H1 (cell line): Measurements from ENCODE around the gene RALGAPA2. TPM values are rescaled to one million over a fixed set of nuclear protein-coding genes. Genes with fewer than 3 reads are reported as not detected.

Source experiments
- CTCF ChIA-PET: fragments of 300-600 bp; sonication (Branson Sonifier 250); formaldehyde crosslinking; loops from one replicate; lab custom pipeline; 2021; ENCODE audit not compliant: partially characterized antibody; lab: Charles Lee
- POLR2A ChIA-PET: fragments of 300-600 bp; sonication (Branson Sonifier 250); formaldehyde crosslinking; loops from one replicate; lab custom pipeline; 2021; ENCODE audit warnings: inconsistent platforms; ENCODE audit not compliant: partially characterized antibody; lab: Charles Lee
- DNase-seq, 2 experiments: peaks; one replicate each; pipeline versions ENCODE4 v3.0.0 to v3.0.0-alpha.2; 2010 to 2022; ENCODE audit warnings: low spot score in 2 of 2, low read depth in 1 of 2, mixed read lengths in 1 of 2
- FAIRE-seq: peaks from 2 replicates; lab custom pipeline; 2011; peaks lifted over from hg19 to GRCh38; lab: Jason Lieb, UNC
- H2AFZ ChIP-seq: 2 replicates; pipeline ENCODE4 v1.8.1; 2012; ENCODE audit warnings: low read length, inconsistent platforms
- H2AK5ac ChIP-seq: 2 replicates; pipeline ENCODE4 v1.6.1; 2013; ENCODE audit warnings: low read depth, low read length
- H2BK120ac ChIP-seq: replicated peaks from 2 replicates; pipeline ENCODE3; 2013; ENCODE audit warnings: low read depth, low read length, inconsistent platforms
- H2BK12ac ChIP-seq: 2 replicates; pipeline ENCODE4 v1.6.1; 2013; ENCODE audit warnings: low read depth, low read length
- H2BK15ac ChIP-seq: 2 replicates; pipeline ENCODE4 v1.6.1; 2013; ENCODE audit warnings: low read length
- H2BK20ac ChIP-seq: 2 replicates; pipeline ENCODE4 v1.6.1; 2013; ENCODE audit warnings: low read length
- H2BK5ac ChIP-seq: 2 replicates; pipeline ENCODE4 v1.6.1; 2013; ENCODE audit warnings: low read depth, low read length
- H3K14ac ChIP-seq: 2 replicates; pipeline ENCODE4 v1.6.1; 2013; ENCODE audit warnings: inconsistent platforms; ENCODE audit not compliant: insufficient read length
- H3K18ac ChIP-seq: 2 replicates; pipeline ENCODE4 v1.6.1; 2013; ENCODE audit warnings: low read length; ENCODE audit errors: extremely low read depth
- H3K23ac ChIP-seq: 2 replicates; pipeline ENCODE4 v1.6.1; 2013; ENCODE audit warnings: inconsistent platforms; ENCODE audit not compliant: insufficient read length
- H3K23me2 ChIP-seq: 2 replicates; pipeline ENCODE4 v1.6.1; 2013; ENCODE audit warnings: low read depth, low read length
- H3K27ac ChIP-seq: 2 replicates; pipeline ENCODE4 v1.6.1; 2011; ENCODE audit warnings: low read depth, low read length, inconsistent platforms
- H3K27me3 ChIP-seq, 4 experiments: replicated peaks in 1 of 4; 1 replicate in 1 of 4; 2 replicates in 3 of 4; pipeline versions ENCODE4 v1.6.1 to v1.8.1; 2011 to 2013; ENCODE audit warnings: low read length in 3 of 4, mild to moderate bottlenecking in 3 of 4, inconsistent platforms in 2 of 4, mixed read lengths in 2 of 4, moderate library complexity in 1 of 4; ENCODE audit not compliant: control insufficient read depth in 3 of 4, insufficient read depth in 3 of 4; ENCODE audit errors: extremely low read depth in 1 of 4
- H3K36me3 ChIP-seq, 4 experiments: 2 replicates each; pipeline versions ENCODE4 v1.6.1 to v1.8.1; 2011 to 2013; ENCODE audit warnings: mild to moderate bottlenecking in 4 of 4, low read length in 3 of 4, moderate library complexity in 2 of 4, control low read depth in 1 of 4, inconsistent platforms in 1 of 4; ENCODE audit not compliant: insufficient read depth in 4 of 4, control insufficient read depth in 2 of 4
- H3K4ac ChIP-seq: replicated peaks from 2 replicates; pipeline ENCODE3; 2013; ENCODE audit warnings: low read length, low read depth, mixed read lengths, inconsistent platforms; ENCODE audit not compliant: insufficient read length
- H3K4me1 ChIP-seq, 4 experiments: replicated peaks in 1 of 4; 1 replicate in 1 of 4; 2 replicates in 3 of 4; pipeline versions ENCODE4 v1.6.1 to v1.8.1; 2011 to 2013; ENCODE audit warnings: low read length in 3 of 4, inconsistent platforms in 2 of 4, mixed read lengths in 1 of 4; ENCODE audit not compliant: insufficient read depth in 4 of 4, control insufficient read depth in 3 of 4
- H3K4me2 ChIP-seq, 2 experiments: 2 replicates each; pipeline versions ENCODE4 v1.6.1 to v1.8.1; 2011 to 2013; ENCODE audit warnings: low read depth in 2 of 2, low read length in 2 of 2, control low read depth in 1 of 2, inconsistent platforms in 1 of 2, mild to moderate bottlenecking in 1 of 2; ENCODE audit not compliant: insufficient read depth in 1 of 2
- H3K4me3 ChIP-seq, 4 experiments: fragments of 200-600, 300-600 bp in 1 of 4; sonication (generic), shearing (Covaris generic), sonication (Bioruptor Twin) in 1 of 4; 2 replicates each; pipeline versions ENCODE4 v1.5.1 to v1.8.1; 2011 to 2016; ENCODE audit warnings: low read length in 4 of 4, low read depth in 3 of 4, control low read depth in 2 of 4, inconsistent platforms in 2 of 4, mild to moderate bottlenecking in 2 of 4, mixed read lengths in 1 of 4, moderate library complexity in 1 of 4; ENCODE audit not compliant: insufficient read depth in 2 of 4; ENCODE audit errors: extremely low read depth in 1 of 4
- H3K56ac ChIP-seq: replicated peaks from 2 replicates; pipeline ENCODE3; 2013; ENCODE audit warnings: low read depth, mild to moderate bottlenecking, mixed read lengths, low read length, inconsistent platforms; ENCODE audit not compliant: insufficient read length
- H3K79me1 ChIP-seq: 2 replicates; pipeline ENCODE4 v1.6.1; 2013; ENCODE audit warnings: low read depth, low read length, control low read depth
- H3K79me2 ChIP-seq, 2 experiments: 2 replicates each; pipeline versions ENCODE4 v1.6.1 to v1.8.1; 2012 to 2013; ENCODE audit warnings: low read length in 2 of 2, mild to moderate bottlenecking in 2 of 2, inconsistent platforms in 1 of 2; ENCODE audit not compliant: insufficient read depth in 2 of 2, control insufficient read depth in 1 of 2
- H3K9ac ChIP-seq, 4 experiments: replicated peaks in 1 of 4; 1 replicate in 1 of 4; 2 replicates in 3 of 4; pipeline versions ENCODE4 v1.6.1 to v1.8.1; 2011 to 2013; ENCODE audit warnings: low read depth in 3 of 4, low read length in 3 of 4, control low read depth in 2 of 4, mild to moderate bottlenecking in 2 of 4, moderate library complexity in 2 of 4, inconsistent platforms in 1 of 4; ENCODE audit errors: extremely low read depth in 1 of 4
- H3K9me3 ChIP-seq, 2 experiments: 2 replicates each; pipeline versions ENCODE4 v1.6.1 to v1.8.1; 2012 to 2013; ENCODE audit warnings: mild to moderate bottlenecking in 2 of 2, moderate library complexity in 2 of 2, control low read depth in 1 of 2, inconsistent platforms in 1 of 2, low read depth in 1 of 2, low read length in 1 of 2, mixed read lengths in 1 of 2; ENCODE audit not compliant: insufficient read depth in 2 of 2
- H4K20me1 ChIP-seq, 2 experiments: replicated peaks in 1 of 2; 2 replicates each; pipeline versions ENCODE3 to v1.8.1; 2011 to 2013; ENCODE audit warnings: inconsistent platforms in 2 of 2, low read length in 2 of 2, mild to moderate bottlenecking in 1 of 2; ENCODE audit not compliant: insufficient read depth in 2 of 2, control insufficient read depth in 1 of 2
- H4K5ac ChIP-seq: 2 replicates; pipeline ENCODE4 v1.6.1; 2013; ENCODE audit warnings: low read length, low read depth, mixed read lengths, inconsistent platforms; ENCODE audit not compliant: insufficient read length
- H4K8ac ChIP-seq: 2 replicates; pipeline ENCODE4 v1.8.0; 2013; ENCODE audit warnings: mild to moderate bottlenecking, moderate library complexity, low read length, inconsistent platforms; ENCODE audit not compliant: insufficient read depth; ENCODE audit errors: extremely low read depth
- H4K91ac ChIP-seq: replicated peaks from 2 replicates; pipeline ENCODE3; 2013; ENCODE audit warnings: low read length, mixed read lengths, inconsistent platforms; ENCODE audit not compliant: insufficient read length
- CBX5 ChIP-seq: fragments of 300-800, 300-1000 bp; sonication (generic); IDR thresholded peaks from 2 replicates; pipeline ENCODE4 v1.7.1; 2016; ENCODE audit warnings: antibody characterized with exemption, low read length, low read depth
- CEBPB ChIP-seq: IDR thresholded peaks from 2 replicates; pipeline ENCODE4 v1.6.1; 2012; ENCODE audit warnings: low read depth, low read length
- CHD1 ChIP-seq: IDR thresholded peaks from 2 replicates; pipeline ENCODE4 v1.6.1; 2012; ENCODE audit warnings: low read depth, low read length, improper control_type of control experiment
- JUN ChIP-seq: IDR thresholded peaks from 2 replicates; pipeline ENCODE4 v1.6.1; 2011; ENCODE audit warnings: low read depth, mild to moderate bottlenecking, improper control_type of control experiment, low read length
- RXRA ChIP-seq: IDR thresholded peaks from 2 replicates; pipeline ENCODE4 v1.6.1; 2011; ENCODE audit warnings: low read depth, mild to moderate bottlenecking, low read length, moderate library complexity; ENCODE audit not compliant: insufficient read depth
- SRF ChIP-seq: IDR thresholded peaks from 2 replicates; pipeline ENCODE4 v1.6.1; 2011; ENCODE audit warnings: mild to moderate bottlenecking, low read depth, low read length, moderate library complexity
- TCF12 ChIP-seq: IDR thresholded peaks from 2 replicates; pipeline ENCODE4 v1.6.1; 2011; ENCODE audit warnings: low read depth, mild to moderate bottlenecking, low read length
- WGBS, 2 experiments: shearing (Covaris generic) in 1 of 2; methylation state at CpG; one replicate each; pipeline versions ENCODE4 v1.1.6 to v1.1.7; 2013 to 2015; ENCODE audit warnings: low lambda C conversion rate in 2 of 2, mixed read lengths in 2 of 2, inconsistent platforms in 1 of 2, low coverage in 1 of 2, missing lambda C conversion rate in 1 of 2; ENCODE audit not compliant: insufficient replicate concordance in 2 of 2, insufficient coverage in 1 of 2, insufficient read length in 1 of 2; ENCODE audit errors: extremely low coverage in 1 of 2, missing lambda C conversion rate in 1 of 2; 5-methylcytosine and 5-hydroxymethylcytosine counted together
- polyA plus RNA-seq, 7 experiments: library from polyadenylated mRNA; depleted of rRNA in 3 of 7; stranded (reverse) in 5 of 7; unstranded in 2 of 7; fragments of >200 nt in 5 of 7; fragments of 200-250 nt in 2 of 7; gene quantifications; 1 replicate in 5 of 7; 2 replicates in 1 of 7; 4 replicates in 1 of 7; pipeline versions ENCODE4 v1.2.1 to v1.2.3, GENCODE V29; 2011 to 2013; ENCODE audit warnings: missing spikeins in 2 of 7, mixed read lengths in 2 of 7
- total RNA-seq: library from RNA; stranded (reverse); fragmentation: NEBNext Ultra II Directional; extraction: Animal tissue kit (Norgen Biotek cat#: 25700); gene quantifications from 2 replicates; pipeline ENCODE4 v1.2.1, GENCODE V29; 2021
- TF ChIP-seq, protein P1 (sequence below): IDR thresholded peaks from 2 replicates; pipeline ENCODE4 v1.6.1; 2012; ENCODE audit warnings: inconsistent platforms

Gene RALGAPA2
- total and polyA plus RNA-seq, 2 of the 8 experiments (the other 6 are each of a cell fraction or from before 2014, with no cell fraction given): 5.1 to 25.5 TPM

DNA sequence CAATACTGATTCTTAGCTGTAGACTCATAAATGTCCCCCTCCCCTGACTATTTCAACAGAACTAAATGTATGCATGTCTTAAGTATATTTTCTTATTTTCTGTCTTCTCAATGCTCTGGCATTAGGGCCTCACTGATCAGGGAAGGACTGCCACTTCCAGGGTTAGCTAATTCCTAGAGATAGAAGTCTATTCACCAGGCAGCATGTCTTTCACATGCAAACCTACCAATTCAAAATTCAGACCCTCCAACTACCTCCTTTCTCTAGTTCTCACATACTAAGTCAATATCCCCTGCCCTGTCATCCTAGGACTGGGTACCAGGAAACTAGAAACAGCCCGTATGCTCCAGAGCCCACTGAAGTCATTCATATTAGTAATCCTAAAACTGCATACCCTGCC, 132.3 kb downstream of the RALGAPA2 start:
- no peak overlapping the region for H2BK15ac ChIP-seq
- H2AFZ ChIP-seq: no peak overlapping the region
- no peak overlapping the region for H3K23ac ChIP-seq
- no peak overlapping the region for H2BK120ac ChIP-seq
- peaks cover 2 to 23% (median 6%) of the 10 kb centered on the region in 4 experiments; a peak in 7 of 8 replicates for H3K36me3 ChIP-seq
- H2BK5ac ChIP-seq: no peak overlapping the region
- FAIRE-seq: no peak
- DNase-seq: no peak
- no peak overlapping the region for H3K18ac ChIP-seq
- H3K27ac ChIP-seq: no peak overlapping the region
- H2BK12ac ChIP-seq: no peak overlapping the region
- no peak overlapping the region for H4K5ac ChIP-seq
- H3K4me2 ChIP-seq: no peak overlapping the region
- H3K27me3 ChIP-seq: no peaks in the 10 kb centered on the region
- no peaks in the 10 kb centered on the region for H3K9me3 ChIP-seq
- H3K4ac ChIP-seq: no peak overlapping the region
- H4K91ac ChIP-seq: no peak overlapping the region
- no peak overlapping the region for H3K56ac ChIP-seq
- ChIA-PET POLR2A (no interaction called here), CTCF (interaction anchor here (0.6 to 2.4 kb wide), 4 partner anchors 11 to 222 kb away, joined by 3 to 18 read pairs (median 4); no protein-coding TSS in a partner anchor)
- H3K4me3 ChIP-seq: no peak overlapping the region
- no peaks in the 10 kb centered on the region for H3K79me1 ChIP-seq
- H4K8ac ChIP-seq: no peak overlapping the region
- no peak overlapping the region for H3K9ac ChIP-seq
- H2BK20ac ChIP-seq: no peak overlapping the region
- no peaks in the 10 kb centered on the region for H3K23me2 ChIP-seq
- peaks cover 0 to 5% (median 1%) of the 10 kb centered on the region in 4 experiments; a peak in 2 of 7 replicates for H3K4me1 ChIP-seq
- no peak overlapping the region for H3K14ac ChIP-seq
- H3K79me2 ChIP-seq: no peaks in the 10 kb centered on the region
- no peak overlapping the region for H2AK5ac ChIP-seq
- 60% methylated on average over 1 of the region's 1 CpG; no CpG with 5 or more reads in 1 of the 2 experiments for WGBS, 2 experiments
- no peaks in the 10 kb centered on the region for H4K20me1 ChIP-seq
- TF ChIP-seq TCF12 (no peak), CEBPB (no peak), CBX5 (no peak), CHD1 (no peak), JUN (no peak), SRF (no peak), RXRA (no peak)
- TF ChIP-seq, protein P1, sequence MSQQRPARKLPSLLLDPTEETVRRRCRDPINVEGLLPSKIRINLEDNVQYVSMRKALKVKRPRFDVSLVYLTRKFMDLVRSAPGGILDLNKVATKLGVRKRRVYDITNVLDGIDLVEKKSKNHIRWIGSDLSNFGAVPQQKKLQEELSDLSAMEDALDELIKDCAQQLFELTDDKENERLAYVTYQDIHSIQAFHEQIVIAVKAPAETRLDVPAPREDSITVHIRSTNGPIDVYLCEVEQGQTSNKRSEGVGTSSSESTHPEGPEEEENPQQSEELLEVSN: no peak
